ENCODE measurements around the gene KIAA1671.

The KIAA1671 gene

GRCh38 chr22:25007444-25008106 is 55.1 kb downstream of the KIAA1671 start:
- in situ Hi-C loops (cut with MboI; ENCODE audit: low sequenced_read_pairs), result no loop called here

GRCh38 chr22:25008666-25009065 is 56.1 kb downstream of the KIAA1671 start:
- in situ Hi-C loops (cut with MboI; ENCODE audit: low sequenced_read_pairs), result no loop called here

GRCh38 chr22:25012741-25013143 is 60.2 kb downstream of the KIAA1671 start:
- in situ Hi-C loops (cut with MboI; ENCODE audit: low sequenced_read_pairs), result no loop called here

GRCh38 chr22:25013607-25014006 is 61.1 kb downstream of the KIAA1671 start:
- in situ Hi-C loops (cut with MboI; ENCODE audit: low sequenced_read_pairs), result no loop called here

- in situ Hi-C loops (cut with MboI; ENCODE audit: low sequenced_read_pairs), result no loop called here
These were observed 62.6 kb downstream of the KIAA1671 start for GRCh38 chr22:25014896-25015755.

GRCh38 chr22:25016311-25016710 is 63.8 kb downstream of the KIAA1671 start:
- in situ Hi-C loops (cut with MboI; ENCODE audit: low sequenced_read_pairs), result no loop called here

GRCh38 chr22:25018009-25018408 is 65.5 kb downstream of the KIAA1671 start:
- in situ Hi-C loops (cut with MboI; ENCODE audit: low sequenced_read_pairs), result no loop called here

GRCh38 chr22:25019427-25020184 is 67.1 kb downstream of the KIAA1671 start:
- in situ Hi-C loops (cut with MboI; ENCODE audit: low sequenced_read_pairs), result no loop called here

GRCh38 chr22:25021409-25021808 is 68.9 kb downstream of the KIAA1671 start:
- in situ Hi-C loops (cut with MboI; ENCODE audit: low sequenced_read_pairs), result no loop called here

GRCh38 chr22:25021976-25022711 is 69.6 kb downstream of the KIAA1671 start:
- in situ Hi-C loops (cut with MboI; ENCODE audit: low sequenced_read_pairs), result no loop called here

- in situ Hi-C loops (cut with MboI; ENCODE audit: low sequenced_read_pairs), result no loop called here
These were observed 71.4 kb downstream of the KIAA1671 start for GRCh38 chr22:25023879-25024278.

- in situ Hi-C loops (cut with MboI; ENCODE audit: low sequenced_read_pairs), result no loop called here
These were observed 72.4 kb downstream of the KIAA1671 start for GRCh38 chr22:25024895-25025294.

GRCh38 chr22:25025491-25026400 is 73.2 kb downstream of the KIAA1671 start:
- in situ Hi-C loops (cut with MboI; ENCODE audit: low sequenced_read_pairs), result no loop called here

- in situ Hi-C loops (cut with MboI; ENCODE audit: low sequenced_read_pairs), result no loop called here
These were observed 74.8 kb downstream of the KIAA1671 start for GRCh38 chr22:25027043-25027906.

GRCh38 chr22:25027959-25028840 is 75.7 kb downstream of the KIAA1671 start:
- in situ Hi-C loops (cut with MboI; ENCODE audit: low sequenced_read_pairs), result no loop called here

GRCh38 chr22:25028841-25029141 is 76.3 kb downstream of the KIAA1671 start:
- in situ Hi-C loops (cut with MboI; ENCODE audit: low sequenced_read_pairs), result no loop called here

- in situ Hi-C loops (cut with MboI; ENCODE audit: low sequenced_read_pairs), result no loop called here
These were observed 76.7 kb downstream of the KIAA1671 start for GRCh38 chr22:25029181-25029580.

- in situ Hi-C loops (cut with MboI; ENCODE audit: low sequenced_read_pairs), result no loop called here
These were observed 78.1 kb downstream of the KIAA1671 start for GRCh38 chr22:25030636-25031035.
